Spleen (tissue), 7 donors: ENCODE data around the gene INPP1.

Experiments
- CTCF ChIP-seq, 11 experiments: fragments of 200-600 bp in 7 of 11; fragments of 450-650 bp in 4 of 11; sonication (generic) in 4 of 11; IDR thresholded peaks in 8 of 11; conservative IDR thresholded peaks in 3 of 11; 1 replicate in 7 of 11; 2 replicates in 4 of 11; pipeline versions ENCODE4 v1.4.0 to v1.8.0; 2016 to 2021; ENCODE audit warnings: antibody characterized with exemption in 11 of 11, inconsistent platforms in 4 of 11, mild to moderate bottlenecking in 1 of 11
- POLR2A ChIP-seq, 3 donors: fragments of 450-650 bp; IDR thresholded peaks; one replicate each; pipeline ENCODE4 v1.5.1; 2017; ENCODE audit warnings: antibody characterized with exemption in 3 of 3, mild to moderate bottlenecking in 1 of 3
- donor health status: DM: no; HTN: no; CAD: no; lungs with moderate emphysema.
- donor health status: DM: no; HTN: no; CAD: no.
- donor health status: DM: no; HTN: no; CAD: no.

- TF ChIP-seq CTCF (IDR thresholded peaks at IDR 0.05 in 8 of 11, conservative IDR thresholded peaks at IDR 0.05 in 3 of 11) (no peak), POLR2A (IDR thresholded peaks at IDR 0.05) (no peak)
These were observed 14.7 kb upstream of the INPP1 start for GRCh38 chr2:190328573-190329147.
